ENCODE results near the gene MOV10L1.

The MOV10L1 gene

GRCh38 chr22:50089682-50090411 is at the start of gene MOV10L1:
Gene MOV10L1 (plus strand): TSS chr22:50090006. CDS start chr22:50090089, 83 bp downstream.
- no peak for DNase-seq (ENCODE audit: low spot score)

- no peak for DNase-seq (ENCODE audit: low spot score)
Observed at GRCh38 chr22:50040717-50041116, 49.1 kb upstream of the MOV10L1 start.

- no peak for DNase-seq (ENCODE audit: low spot score)
Observed at GRCh38 chr22:50041361-50042065, 48.3 kb upstream of the MOV10L1 start.

- no peak for DNase-seq (ENCODE audit: low spot score)
Observed at GRCh38 chr22:50044485-50045118, 45.2 kb upstream of the MOV10L1 start.

GRCh38 chr22:50045211-50046018 is 44.4 kb upstream of the MOV10L1 start:
- DNase-seq (ENCODE audit: low spot score): peak; percentile 4

- no peak for DNase-seq (ENCODE audit: low spot score)
Observed at GRCh38 chr22:50046019-50046415, 43.8 kb upstream of the MOV10L1 start.

- DNase-seq (ENCODE audit: low spot score): no peak
Observed at GRCh38 chr22:50046481-50047245, 43.1 kb upstream of the MOV10L1 start.

- no peak for DNase-seq (ENCODE audit: low spot score)
Observed at GRCh38 chr22:50047346-50047745, 42.5 kb upstream of the MOV10L1 start.

- no peak for DNase-seq (ENCODE audit: low spot score)
Observed at GRCh38 chr22:50048061-50048765, 41.6 kb upstream of the MOV10L1 start.

GRCh38 chr22:50048836-50049235 is 41.0 kb upstream of the MOV10L1 start:
- DNase-seq (ENCODE audit: low spot score): no peak

GRCh38 chr22:50049299-50050195 is 40.3 kb upstream of the MOV10L1 start:
- no peak for DNase-seq (ENCODE audit: low spot score)

GRCh38 chr22:50051930-50052329 is 37.9 kb upstream of the MOV10L1 start:
- DNase-seq (ENCODE audit: low spot score): no peak

GRCh38 chr22:50053861-50054260 is 35.9 kb upstream of the MOV10L1 start:
- no peak for DNase-seq (ENCODE audit: low spot score)

- DNase-seq (ENCODE audit: low spot score): no peak
Observed at GRCh38 chr22:50056214-50056972, 33.4 kb upstream of the MOV10L1 start.

GRCh38 chr22:50057278-50058060 is 32.3 kb upstream of the MOV10L1 start:
- DNase-seq (ENCODE audit: low spot score): no peak

- no peak for DNase-seq (ENCODE audit: low spot score)
Observed at GRCh38 chr22:50058061-50058905, 31.5 kb upstream of the MOV10L1 start, which contains the start of gene TTLL8. Gene TTLL8 (minus strand): TSS chr22:50058298.
